GM12865 (cell line): ENCODE results near the gene EPB41L5.

Experiments used
- DNase-seq: peaks from one replicate; pipeline ENCODE4 v3.0.0; 2010; ENCODE audit warnings: low read depth
- H3K4me3 ChIP-seq: 2 replicates; pipeline ENCODE4 v1.5.1; 2011; ENCODE audit warnings: mild to moderate bottlenecking, low read depth, low read length, control low read depth
- TF ChIP-seq, protein P1 (sequence below): IDR thresholded peaks from 2 replicates; pipeline ENCODE4 v1.5.1; 2011; ENCODE audit warnings: low read length, control low read depth, low read depth, inconsistent platforms; ENCODE audit not compliant: insufficient read depth; ENCODE audit errors: missing control alignments

The EPB41L5 gene

DNA sequence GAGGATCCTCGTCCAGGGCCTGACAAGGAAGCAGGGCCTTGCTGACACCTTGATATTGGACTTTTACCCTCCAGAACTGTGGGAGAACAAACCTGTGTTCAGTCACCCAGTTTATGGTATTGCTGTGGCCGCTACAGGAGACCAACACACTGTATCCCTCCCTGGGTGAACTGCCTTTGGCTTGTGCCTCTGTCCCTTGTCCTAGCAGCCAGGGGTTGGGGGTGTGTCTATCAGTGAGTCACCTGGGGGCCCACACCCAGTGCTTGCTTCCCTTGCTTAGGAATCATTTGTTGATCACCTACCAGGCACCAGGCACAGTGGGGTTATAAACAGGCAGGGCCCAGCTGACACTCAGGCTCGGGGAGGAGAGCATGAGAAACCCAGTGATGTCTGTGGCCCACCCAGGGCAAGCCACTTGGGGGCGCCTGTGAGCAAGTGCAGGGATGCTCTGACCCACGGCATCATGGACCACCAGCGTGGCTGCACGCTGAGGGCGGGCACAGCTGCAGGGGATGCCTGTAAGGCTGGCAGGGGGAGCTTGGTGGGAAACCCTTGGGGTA lies 193.2 kb downstream of the EPB41L5 start:
- DNase-seq, result peak; percentile 47
- TF ChIP-seq, protein P1, sequence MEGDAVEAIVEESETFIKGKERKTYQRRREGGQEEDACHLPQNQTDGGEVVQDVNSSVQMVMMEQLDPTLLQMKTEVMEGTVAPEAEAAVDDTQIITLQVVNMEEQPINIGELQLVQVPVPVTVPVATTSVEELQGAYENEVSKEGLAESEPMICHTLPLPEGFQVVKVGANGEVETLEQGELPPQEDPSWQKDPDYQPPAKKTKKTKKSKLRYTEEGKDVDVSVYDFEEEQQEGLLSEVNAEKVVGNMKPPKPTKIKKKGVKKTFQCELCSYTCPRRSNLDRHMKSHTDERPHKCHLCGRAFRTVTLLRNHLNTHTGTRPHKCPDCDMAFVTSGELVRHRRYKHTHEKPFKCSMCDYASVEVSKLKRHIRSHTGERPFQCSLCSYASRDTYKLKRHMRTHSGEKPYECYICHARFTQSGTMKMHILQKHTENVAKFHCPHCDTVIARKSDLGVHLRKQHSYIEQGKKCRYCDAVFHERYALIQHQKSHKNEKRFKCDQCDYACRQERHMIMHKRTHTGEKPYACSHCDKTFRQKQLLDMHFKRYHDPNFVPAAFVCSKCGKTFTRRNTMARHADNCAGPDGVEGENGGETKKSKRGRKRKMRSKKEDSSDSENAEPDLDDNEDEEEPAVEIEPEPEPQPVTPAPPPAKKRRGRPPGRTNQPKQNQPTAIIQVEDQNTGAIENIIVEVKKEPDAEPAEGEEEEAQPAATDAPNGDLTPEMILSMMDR, result peak; percentile 68
- H3K4me3 ChIP-seq, result no peak overlapping the region

DNA sequence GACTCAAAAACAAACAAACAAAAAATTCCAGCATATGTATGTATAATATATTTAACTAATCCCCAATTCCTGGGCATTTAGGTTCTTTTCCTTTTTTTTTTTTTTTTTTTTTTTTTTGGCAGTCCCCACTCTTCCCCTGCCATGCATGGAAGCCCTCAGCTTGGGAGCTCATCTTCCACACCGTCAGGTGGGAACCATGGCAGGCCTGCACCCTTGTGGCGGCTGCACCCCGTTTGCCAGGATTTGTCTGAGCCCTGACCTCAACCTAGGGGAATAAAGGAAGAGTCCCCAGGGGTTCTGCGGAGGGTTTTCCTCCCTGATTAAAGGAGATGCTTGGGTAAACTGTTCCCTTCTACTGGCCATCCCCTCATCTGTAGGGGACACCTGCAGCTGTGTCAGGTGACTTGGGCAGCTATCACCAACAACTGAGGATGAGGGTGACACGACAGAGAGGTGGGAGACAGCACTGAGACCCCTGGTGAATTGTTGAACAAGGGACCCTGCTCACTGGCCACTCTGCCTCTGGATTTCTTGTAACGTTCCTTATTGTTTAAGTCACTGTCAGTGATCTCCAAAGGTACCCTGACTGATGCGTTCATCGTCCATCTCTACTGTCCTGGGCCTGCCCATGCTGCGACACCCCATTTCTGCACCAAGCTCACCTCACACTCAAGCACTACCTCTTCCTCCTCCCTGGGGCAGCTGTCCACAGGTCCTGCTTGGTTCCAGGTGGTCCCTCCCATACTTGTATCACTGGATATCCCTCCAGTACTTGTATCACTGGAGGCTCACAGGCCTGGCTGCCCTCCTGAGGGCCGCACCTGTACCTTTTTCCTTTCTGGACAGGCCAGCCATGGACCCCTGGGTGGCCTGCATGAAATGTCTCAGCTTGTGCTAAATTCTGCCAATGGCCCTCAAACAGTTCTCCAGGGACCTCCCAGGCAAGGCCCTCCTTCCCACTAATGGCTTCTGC lies 195.8 kb downstream of the EPB41L5 start:
- no peak overlapping the region for H3K4me3 ChIP-seq
- TF ChIP-seq, protein P1, result no peak
- no peak for DNase-seq

DNA sequence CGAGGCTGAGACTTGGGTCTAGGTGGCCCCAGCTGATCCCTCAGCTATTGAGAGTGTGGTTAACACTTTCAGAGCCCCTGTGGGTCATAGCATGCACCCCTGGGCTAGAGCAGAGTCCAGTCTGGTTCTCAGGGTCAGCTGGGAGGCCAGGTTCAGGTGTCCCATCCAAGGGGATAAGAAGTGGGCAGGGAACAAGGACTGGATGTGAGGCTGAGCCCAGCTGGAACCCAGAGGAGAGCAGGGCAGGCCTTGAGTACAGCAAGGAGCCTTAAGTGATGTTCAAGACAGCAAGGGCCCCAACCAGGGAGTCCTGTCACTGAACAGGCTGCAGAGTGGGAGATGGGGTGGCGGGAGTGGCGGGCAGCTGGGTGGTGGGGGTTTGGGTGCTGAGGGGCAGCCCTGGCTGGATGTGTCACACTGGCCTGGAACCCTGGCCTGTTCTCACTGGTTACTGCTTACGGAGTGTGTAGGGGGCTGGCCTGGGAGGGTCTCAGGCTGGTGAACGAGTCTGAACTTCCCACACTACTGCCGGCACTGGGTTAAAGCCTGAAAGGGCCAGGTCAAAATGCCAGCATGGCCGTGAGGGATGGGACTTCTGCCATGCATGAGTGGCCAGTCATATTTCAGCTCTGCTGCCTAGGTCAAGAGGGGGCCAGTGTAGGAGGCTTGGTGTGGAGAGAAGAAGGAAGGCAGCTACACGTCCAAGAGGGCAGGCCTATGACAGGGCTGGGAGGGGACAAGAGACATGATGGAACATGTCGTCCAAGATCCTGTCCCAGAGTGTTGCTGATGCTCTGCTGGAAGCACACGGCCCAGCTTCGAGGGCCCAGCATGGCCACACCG lies 196.8 kb downstream of the EPB41L5 start:
- TF ChIP-seq, protein P1, result no peak
- no peak for DNase-seq
- no peak overlapping the region for H3K4me3 ChIP-seq

DNA sequence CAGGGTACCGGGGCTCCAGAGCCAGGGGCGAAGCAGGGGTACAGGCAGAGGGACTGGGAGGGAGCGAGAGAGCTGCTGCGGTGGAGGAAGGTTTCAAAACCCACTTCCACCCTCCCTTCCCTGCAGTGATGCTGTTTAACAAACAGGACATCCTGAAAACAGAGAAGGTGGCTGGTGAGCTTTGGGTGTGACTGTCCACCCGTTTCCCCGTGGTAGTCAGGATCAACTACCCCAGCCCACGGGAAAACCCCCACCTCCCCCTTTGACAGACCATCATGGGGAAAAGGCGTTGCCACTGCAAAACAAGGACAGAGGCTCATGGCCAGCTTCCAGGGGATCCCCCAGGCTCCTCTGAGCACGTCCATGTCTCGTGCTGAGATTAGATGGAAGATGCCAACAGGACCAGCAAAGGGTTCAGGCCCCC lies 197.4 kb downstream of the EPB41L5 start:
- H3K4me3 ChIP-seq, result no peak overlapping the region
- TF ChIP-seq, protein P1, result no peak
- DNase-seq, result no peak

DNA sequence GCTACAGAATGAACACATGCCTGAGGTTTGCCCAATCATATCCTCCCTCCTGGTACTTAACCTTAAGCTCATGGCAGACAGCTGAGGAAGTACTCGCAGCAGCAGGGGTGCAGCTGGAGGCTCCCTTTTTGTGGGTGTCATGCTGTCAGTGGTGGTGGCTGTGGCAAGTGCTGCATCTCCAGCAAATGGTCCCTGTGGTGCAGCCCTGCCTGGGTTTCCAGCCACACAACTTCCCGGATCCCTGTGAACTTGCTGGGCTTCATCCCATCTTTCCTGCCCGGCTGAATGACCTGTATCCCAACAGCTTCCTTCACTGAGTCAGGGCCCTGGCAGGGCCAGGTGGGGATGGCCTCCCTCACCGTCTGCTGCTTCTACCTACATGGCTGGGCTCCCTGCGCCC lies 205.3 kb downstream of the EPB41L5 start:
- TF ChIP-seq, protein P1, result no peak
- no peak overlapping the region for H3K4me3 ChIP-seq
- no peak for DNase-seq

DNA sequence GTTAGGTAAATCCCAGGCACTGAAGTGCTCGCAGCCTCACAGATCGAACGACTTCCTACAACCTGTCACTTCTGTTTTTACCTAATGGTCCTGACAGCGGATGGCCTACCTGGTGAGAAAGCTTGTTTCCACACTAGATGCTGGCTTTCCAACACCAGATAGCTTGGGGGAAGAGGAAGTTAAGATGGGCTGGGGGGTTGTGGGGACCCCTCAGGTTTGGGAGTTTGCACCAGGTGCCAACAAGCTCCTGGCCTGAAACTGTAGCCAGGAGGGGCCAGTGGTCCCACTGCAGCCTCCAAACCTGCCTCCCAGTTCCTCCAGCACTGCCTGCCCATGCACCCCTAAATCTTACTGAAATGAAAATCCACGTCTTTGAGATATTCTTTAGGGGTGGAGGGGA lies 206.4 kb downstream of the EPB41L5 start:
- no peak overlapping the region for H3K4me3 ChIP-seq
- no peak for DNase-seq
- TF ChIP-seq, protein P1, result no peak
